ENCODE results near the gene TEC.

DNA sequence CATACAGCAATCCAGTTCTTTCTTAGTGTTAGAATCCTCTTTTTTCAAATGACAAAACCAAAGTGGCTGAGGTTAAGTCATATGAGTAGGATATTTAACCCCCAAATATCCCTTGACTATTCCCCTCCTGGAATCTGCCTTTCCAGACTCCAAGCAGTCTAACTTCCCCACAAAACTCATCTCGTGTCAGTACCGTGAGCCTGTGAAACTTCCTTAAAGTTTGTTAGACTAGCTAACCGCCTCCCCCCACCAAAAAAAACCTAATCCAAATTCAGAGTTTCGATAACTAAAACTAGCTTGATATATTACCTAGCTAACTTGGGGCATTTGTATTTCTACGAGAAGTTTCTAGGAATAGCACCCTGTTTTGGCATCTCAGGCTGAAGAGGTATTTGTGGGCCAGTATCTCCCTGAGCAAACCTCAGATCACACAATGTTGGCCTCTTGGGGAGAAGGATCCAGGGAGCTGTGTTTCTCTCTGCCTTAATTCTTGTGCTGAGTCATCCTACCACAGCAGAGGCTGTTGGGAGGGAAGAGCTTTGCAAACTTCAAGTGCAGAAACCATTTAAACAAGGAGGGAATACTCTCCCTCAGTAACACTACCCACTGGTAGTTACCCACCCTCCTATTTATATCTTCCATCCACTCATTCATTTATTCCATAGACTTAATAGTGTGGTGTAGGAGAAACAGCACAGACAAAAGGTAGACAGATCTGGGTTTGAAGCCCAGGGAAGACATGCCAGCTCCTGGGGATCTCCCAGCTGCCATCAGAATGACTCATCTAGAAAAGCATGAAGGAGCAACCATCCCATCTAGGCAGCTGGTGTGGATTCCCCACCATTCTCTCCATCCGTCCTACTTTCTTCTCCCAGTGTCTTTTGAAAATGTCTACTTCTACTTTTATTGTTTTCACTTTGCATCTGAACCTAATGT lies 96.3 kb downstream of the TEC start:
- TF ChIP-seq, protein P1, sequence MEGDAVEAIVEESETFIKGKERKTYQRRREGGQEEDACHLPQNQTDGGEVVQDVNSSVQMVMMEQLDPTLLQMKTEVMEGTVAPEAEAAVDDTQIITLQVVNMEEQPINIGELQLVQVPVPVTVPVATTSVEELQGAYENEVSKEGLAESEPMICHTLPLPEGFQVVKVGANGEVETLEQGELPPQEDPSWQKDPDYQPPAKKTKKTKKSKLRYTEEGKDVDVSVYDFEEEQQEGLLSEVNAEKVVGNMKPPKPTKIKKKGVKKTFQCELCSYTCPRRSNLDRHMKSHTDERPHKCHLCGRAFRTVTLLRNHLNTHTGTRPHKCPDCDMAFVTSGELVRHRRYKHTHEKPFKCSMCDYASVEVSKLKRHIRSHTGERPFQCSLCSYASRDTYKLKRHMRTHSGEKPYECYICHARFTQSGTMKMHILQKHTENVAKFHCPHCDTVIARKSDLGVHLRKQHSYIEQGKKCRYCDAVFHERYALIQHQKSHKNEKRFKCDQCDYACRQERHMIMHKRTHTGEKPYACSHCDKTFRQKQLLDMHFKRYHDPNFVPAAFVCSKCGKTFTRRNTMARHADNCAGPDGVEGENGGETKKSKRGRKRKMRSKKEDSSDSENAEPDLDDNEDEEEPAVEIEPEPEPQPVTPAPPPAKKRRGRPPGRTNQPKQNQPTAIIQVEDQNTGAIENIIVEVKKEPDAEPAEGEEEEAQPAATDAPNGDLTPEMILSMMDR (IDR thresholded peaks at IDR 0.05) = no peak
- TF ChIP-seq POLR2A (IDR thresholded peaks at IDR 0.05) (no peak), EP300 (IDR thresholded peaks at IDR 0.05) (no peak)
